PC-9 (cell line): Measurements from ENCODE around the gene ADCK2. TPM values are rescaled to one million over a fixed set of nuclear protein-coding genes. Genes with fewer than 3 reads are reported as not detected.

Source experiments
- total RNA-seq: library from RNA; stranded (reverse); gene quantifications from 2 replicates; pipeline ENCODE4 v1.2.3, GENCODE V29; 2021

The ADCK2 gene
- total RNA-seq, 1 experiment from 2014 or later, result 35.3 TPM

Other genes starting within 250 kb of the ADCK2 start
- 166 and 182 TPM in 2 replicates for gene MKRN1, start 193.4 kb upstream of the ADCK2 start, total RNA-seq
- gene DENND2A, start 32.1 kb upstream of the ADCK2 start, total RNA-seq, result 3.7 and 4.2 TPM in 2 replicates
- gene NDUFB2, start 23.8 kb downstream of the ADCK2 start, total RNA-seq, result 180 and 199 TPM in 2 replicates